ENCODE measurements around the gene RIMKLB.

DNA sequence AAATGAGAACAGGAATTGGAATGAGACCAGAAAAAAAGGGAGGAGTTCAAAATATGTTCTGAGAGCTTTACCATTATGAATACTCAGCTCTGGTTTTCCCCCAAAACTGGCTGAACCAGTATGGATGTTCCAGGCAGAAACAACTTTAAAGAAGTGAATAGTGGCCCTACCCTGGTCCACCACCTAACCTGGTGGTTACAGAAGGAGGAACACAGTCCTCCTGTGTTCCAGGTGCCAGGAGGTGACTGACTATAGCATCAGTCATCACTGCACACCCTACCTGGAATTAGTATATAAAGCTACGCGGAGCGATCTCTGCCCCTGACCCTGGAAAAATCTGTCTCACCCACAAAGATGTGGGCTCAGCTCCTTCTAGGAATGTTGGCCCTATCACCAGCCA, 124.5 kb downstream of the RIMKLB start, which contains the start of gene A2ML1:
- TF ChIP-seq, protein P1, sequence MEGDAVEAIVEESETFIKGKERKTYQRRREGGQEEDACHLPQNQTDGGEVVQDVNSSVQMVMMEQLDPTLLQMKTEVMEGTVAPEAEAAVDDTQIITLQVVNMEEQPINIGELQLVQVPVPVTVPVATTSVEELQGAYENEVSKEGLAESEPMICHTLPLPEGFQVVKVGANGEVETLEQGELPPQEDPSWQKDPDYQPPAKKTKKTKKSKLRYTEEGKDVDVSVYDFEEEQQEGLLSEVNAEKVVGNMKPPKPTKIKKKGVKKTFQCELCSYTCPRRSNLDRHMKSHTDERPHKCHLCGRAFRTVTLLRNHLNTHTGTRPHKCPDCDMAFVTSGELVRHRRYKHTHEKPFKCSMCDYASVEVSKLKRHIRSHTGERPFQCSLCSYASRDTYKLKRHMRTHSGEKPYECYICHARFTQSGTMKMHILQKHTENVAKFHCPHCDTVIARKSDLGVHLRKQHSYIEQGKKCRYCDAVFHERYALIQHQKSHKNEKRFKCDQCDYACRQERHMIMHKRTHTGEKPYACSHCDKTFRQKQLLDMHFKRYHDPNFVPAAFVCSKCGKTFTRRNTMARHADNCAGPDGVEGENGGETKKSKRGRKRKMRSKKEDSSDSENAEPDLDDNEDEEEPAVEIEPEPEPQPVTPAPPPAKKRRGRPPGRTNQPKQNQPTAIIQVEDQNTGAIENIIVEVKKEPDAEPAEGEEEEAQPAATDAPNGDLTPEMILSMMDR (IDR thresholded peaks at IDR 0.05): no peak
- no peak for TF ChIP-seq POLR2A (IDR thresholded peaks at IDR 0.05)
- TF ChIP-seq EP300 (IDR thresholded peaks at IDR 0.05; ENCODE audit: low read depth): no peak

Measured in transverse colon (tissue), 3 donors.